ENCODE results near the gene SHISA4. TPM values are rescaled to one million over a fixed set of nuclear protein-coding genes. Genes with fewer than 3 reads are reported as not detected.
A peak's percentile ranks its signal among the peaks of the same experiment; 100 is the strongest.

Gene SHISA4
- total RNA-seq, 4 donors from 2014 or later: 11.0 to 23.3 (median 13.0) TPM

DNA sequence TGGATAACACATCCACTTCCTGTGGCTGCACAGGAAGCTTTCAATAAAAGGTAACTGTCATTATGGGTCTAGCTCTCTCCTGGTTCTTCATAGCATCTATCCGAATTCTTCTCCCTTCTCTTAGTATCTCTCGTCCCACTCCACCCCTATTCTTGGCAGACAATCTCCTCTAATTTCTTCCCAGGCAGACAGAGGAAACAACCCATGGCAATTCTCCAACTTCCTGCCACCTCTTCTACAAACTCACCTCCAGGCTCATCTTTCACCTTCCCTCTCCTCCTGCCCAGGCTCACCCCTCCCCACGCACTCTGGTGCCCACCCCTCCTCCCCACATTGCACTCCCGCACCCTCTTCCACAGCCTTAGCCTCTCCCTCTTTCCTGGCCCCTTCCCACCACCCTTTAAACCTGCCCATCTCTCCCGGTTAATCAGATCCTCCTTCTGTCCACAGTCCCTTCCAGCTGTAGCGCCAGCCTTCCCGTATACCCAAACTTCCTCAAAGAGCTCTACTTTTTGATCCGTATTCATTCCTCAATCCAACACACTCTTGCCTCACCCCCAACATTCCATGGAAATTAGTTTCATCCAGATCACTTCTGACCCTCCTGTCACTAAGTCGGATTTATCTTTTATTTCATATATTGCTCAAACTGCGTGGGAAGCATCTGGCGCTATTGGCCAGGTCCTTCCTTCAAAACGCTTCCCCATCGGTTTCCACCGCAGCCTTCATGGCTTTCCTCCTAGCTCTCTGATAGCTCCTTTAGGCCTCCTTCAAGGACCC, 25.9 kb downstream of the SHISA4 start:
- ATAC-seq (ENCODE audit: low FRiP score): peak; percentile 56
- TF ChIP-seq CTCF (IDR thresholded peaks at IDR 0.05): no peak
- no peak for DNase-seq (ENCODE audit: low spot score)

DNA sequence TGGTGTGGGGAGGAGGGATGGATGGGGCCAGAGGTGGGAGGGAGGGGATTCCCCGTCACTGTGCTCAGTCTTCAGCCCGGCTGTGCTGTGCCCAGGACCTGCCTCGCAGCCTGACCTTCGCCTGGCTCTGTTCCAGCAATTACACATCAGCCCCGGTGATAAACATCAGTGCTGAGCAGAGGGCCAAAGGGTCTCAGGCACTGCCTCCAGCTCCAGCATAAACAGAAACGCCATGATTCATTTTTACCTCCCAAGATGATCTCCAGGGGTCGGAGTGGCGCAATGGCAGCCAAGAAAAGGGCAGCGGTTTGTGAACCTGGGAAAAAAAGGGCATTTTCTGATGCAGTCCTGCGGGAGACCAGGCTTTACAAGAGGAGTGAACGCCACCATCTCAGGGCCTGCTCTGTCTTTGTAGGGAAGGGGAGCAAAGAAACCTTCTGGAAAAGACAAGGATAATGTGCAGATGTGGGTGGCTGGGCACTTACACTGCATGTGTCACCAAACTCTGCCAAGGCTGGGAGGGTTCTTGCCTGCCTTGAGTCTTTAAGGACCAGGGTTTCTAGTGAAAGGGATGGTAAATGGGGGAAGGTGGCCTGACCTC, 28.1 kb downstream of the SHISA4 start:
- ATAC-seq (ENCODE audit: low FRiP score) (peak; percentile 83), DNase-seq (ENCODE audit: low spot score) (peak; percentile 80)
- no peak for TF ChIP-seq CTCF (IDR thresholded peaks at IDR 0.05)

- peak; percentile 67 for ATAC-seq (ENCODE audit: low FRiP score)
- no peak for TF ChIP-seq CTCF (IDR thresholded peaks at IDR 0.05)
- DNase-seq (ENCODE audit: low spot score): no peak
Measured at GRCh38 chr1:201917362-201918033, 28.8 kb downstream of the SHISA4 start.

GRCh38 chr1:201918343-201918742, 29.6 kb downstream of the SHISA4 start:
- no peak for DNase-seq (ENCODE audit: low spot score)
- ATAC-seq (ENCODE audit: low FRiP score): no peak
- no peak for TF ChIP-seq CTCF (IDR thresholded peaks at IDR 0.05)

GRCh38 chr1:201921952-201922558, 33.4 kb downstream of the SHISA4 start:
- ATAC-seq (ENCODE audit: low FRiP score) (no peak), DNase-seq (ENCODE audit: low spot score) (no peak)
- no peak for TF ChIP-seq CTCF (IDR thresholded peaks at IDR 0.05)

GRCh38 chr1:201925301-201925567, 36.5 kb downstream of the SHISA4 start:
- DNase-seq (ENCODE audit: low spot score): no peak
- TF ChIP-seq CTCF (IDR thresholded peaks at IDR 0.05): no peak
- ATAC-seq (ENCODE audit: low FRiP score): no peak

Data from omental fat pad (tissue), 4 donors.